D721Med (cell line): ENCODE results near the gene DGKB.

Experiments used
- DNase-seq: peaks from one replicate; pipeline ENCODE4 v3.0.0; 2011; ENCODE audit warnings: low spot score; ENCODE audit not compliant: insufficient read length
- FAIRE-seq: peaks from 2 replicates; lab custom pipeline; 2011; peaks lifted over from hg19 to GRCh38; lab: Jason Lieb, UNC
- CTCF ChIP-seq: IDR thresholded peaks from 2 replicates; pipeline ENCODE4 v1.5.1; 2012; ENCODE audit warnings: mild to moderate bottlenecking, control low read depth; ENCODE audit not compliant: insufficient read depth; ENCODE audit errors: missing control alignments

DGKB gene

GRCh38 chr7:14759785-14760184 lies 142.8 kb downstream of the DGKB start:
- DNase-seq = no peak
- no peak for FAIRE-seq
- no peak for TF ChIP-seq CTCF

- TF ChIP-seq CTCF = no peak
- no peak for FAIRE-seq
These were observed 147.9 kb downstream of the DGKB start for GRCh38 chr7:14754631-14755030.

GRCh38 chr7:14752301-14752700 lies 150.2 kb downstream of the DGKB start:
- no peak for TF ChIP-seq CTCF
- DNase-seq (no peak), FAIRE-seq (no peak)

More at GRCh38 chr7:14754631-14755030, 147.9 kb downstream of the DGKB start:
- DNase-seq = no peak

- FAIRE-seq (no peak), DNase-seq (no peak)
- TF ChIP-seq CTCF = no peak
These were observed 151.1 kb downstream of the DGKB start for GRCh38 chr7:14751461-14751860.

- DNase-seq (no peak), FAIRE-seq (no peak)
- no peak for TF ChIP-seq CTCF
These were observed 154.1 kb downstream of the DGKB start for GRCh38 chr7:14748461-14748860.

GRCh38 chr7:14747701-14748100 lies 154.8 kb downstream of the DGKB start:
- no peak for TF ChIP-seq CTCF
- no peak for DNase-seq

GRCh38 chr7:14745076-14745475 lies 157.5 kb downstream of the DGKB start:
- no peak for DNase-seq
- no peak for FAIRE-seq
- no peak for TF ChIP-seq CTCF

More at GRCh38 chr7:14747701-14748100, 154.8 kb downstream of the DGKB start:
- FAIRE-seq = no peak
